Stimulated activated CD4-positive, alpha-beta T cell treated with anti-CD3 and anti-CD28 coated beads, TNF-alpha, amount 100 ng/mL, for 48 hours (primary cell): ENCODE data around the gene MRPS10.
A peak's percentile ranks its signal among the peaks of the same experiment; 100 is the strongest.
"Not testable (repeated sequence)": the region's sequence is repeated elsewhere in the genome, so short reads cannot be mapped to it uniquely, and the experiment has no call there.

Experiments used
- DNase-seq, 3 donors: peaks; one replicate each; pipeline ENCODE4 v3.0.0-alpha.2; 2020; ENCODE audit warnings: low read depth in 3 of 3

Gene MRPS10

DNA sequence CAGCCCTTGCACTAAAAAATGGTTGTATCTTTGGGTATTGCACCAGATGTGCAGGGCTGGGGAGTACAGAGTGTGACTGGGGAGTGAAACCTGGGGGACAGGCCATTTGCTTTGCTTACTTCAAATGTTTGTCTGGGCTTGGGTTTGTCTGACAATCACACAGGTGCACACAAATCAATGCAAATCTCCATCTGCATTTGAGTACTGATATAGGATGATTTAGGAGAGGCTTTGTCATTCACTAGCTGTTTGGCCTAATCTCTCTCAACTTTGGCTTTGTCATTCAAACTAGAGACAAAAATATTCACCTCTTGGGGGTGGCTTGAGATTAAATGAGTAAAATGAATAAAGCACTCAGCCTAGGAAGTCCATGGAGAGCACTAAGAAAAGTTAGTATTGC is 40.7 kb downstream of the MRPS10 start:
- no peak for DNase-seq

DNA sequence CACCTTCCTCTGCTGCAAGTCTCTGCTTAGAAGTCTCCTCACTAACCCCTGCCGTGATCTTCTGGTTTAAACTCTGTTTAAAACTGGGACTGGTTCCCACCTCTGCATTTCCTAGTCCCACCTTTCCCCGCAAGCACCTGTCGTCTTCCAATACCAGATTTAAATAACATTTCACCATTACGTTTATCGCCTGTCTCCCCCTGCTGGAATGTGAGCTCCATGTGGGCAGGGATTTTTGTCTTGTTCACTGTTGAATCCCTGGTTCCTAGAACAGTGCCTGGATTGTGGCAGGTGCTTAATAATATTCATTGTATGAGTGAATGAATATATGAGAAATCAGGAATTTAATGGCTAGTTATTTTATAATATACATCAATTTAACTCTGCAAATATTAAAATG is 41.8 kb downstream of the MRPS10 start:
- no peak for DNase-seq

DNA sequence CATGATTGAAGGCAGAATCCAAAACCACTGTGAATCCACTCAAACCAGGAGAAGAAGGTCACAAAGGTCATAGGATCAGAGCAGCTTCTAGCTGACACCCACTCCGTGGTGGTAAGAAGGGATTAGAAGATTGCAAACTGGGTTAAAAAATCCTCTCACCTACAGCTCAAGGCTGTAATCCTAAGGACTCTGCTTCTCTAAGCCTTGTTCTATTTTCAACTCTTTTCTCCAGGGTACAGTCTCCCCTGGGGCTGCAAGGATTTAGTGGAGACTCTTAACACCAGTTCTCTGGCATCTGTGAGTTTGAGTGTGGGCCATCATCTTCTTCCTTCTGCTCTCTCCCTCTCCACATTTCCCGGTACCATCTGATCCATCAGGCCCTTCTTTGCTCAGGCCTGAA is 44.6 kb downstream of the MRPS10 start, which contains the start of gene GUCA1A:
Gene GUCA1A (plus strand): TSS at position 264 of the 400 bp plus-strand sequence. CDS start 250 bp downstream, outside the sequence.
- no peak for DNase-seq

DNA sequence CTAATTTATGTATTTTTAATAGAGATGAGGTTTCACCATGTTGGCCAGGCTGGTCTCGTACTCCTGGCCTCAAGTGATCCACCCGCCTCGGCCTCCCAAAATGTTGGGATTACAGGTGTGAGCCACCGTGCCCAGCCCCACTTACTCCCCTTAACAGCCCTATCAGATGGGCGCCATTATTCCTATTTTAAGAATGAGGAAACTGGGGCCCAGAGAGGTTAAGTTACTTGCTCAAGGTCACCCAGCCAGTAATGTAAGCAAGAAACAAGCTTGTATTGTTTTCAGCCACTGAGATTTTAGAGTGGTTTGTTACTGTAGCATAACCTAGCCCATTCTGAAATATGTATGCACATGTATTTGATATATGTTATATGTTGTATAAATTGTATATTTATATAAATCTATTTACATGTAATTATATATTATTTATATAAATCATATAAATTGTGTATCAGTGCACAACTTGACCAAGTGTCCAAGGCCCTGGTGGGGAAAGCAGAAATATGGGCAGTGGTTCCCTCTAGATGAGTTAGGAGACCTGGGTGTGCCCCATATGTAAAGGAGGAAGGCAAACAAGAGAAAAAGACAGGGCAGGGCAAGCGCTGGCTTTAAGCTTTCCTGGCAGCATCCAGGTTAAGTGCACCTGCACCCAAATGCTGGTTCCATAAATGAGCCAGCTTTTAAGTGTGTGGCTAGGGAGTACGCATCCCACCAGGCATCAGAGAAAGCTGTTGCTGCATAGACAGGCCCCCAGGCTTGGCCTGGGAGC is 45.7 kb downstream of the MRPS10 start:
- DNase-seq: no peak

DNA sequence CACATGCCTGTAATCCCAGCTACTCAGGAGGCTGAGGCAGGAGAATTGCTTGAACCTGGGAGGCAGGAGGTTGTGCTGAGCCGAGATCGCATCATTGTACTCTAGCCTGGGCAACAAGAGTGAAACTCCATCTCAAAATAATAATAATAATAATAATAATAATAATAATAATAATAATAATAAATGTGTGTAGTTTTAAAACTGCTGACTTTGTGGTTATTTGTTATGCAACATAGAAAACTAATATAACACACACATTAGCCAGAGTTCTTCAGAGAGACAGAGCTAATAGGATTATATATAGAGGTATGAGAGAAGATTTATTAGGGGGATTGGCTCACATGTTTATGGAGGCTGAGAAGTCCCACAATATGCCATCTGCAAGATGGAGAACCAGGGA is 47.9 kb downstream of the MRPS10 start:
- not testable (repeated sequence) for DNase-seq

DNA sequence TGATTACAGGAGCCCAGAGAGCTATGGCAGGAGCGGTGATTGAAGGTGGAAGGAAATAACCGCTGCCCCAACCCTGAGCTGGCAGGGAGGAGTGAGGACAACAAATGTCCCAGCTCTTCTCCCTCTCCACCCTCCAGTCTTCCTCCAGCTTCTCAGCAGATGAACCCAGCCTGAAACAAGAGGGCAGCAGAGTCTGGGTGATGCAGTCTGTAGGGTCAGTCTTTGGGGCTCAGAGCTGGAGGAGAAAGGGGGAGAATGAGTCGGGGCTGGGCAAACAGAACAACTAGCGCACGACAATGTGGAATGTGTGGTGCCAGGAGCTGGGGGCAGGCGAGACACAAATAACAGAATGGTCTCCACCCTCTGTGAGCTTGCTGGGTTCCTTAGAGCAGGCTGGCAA is 49.0 kb downstream of the MRPS10 start:
- no peak for DNase-seq

DNA sequence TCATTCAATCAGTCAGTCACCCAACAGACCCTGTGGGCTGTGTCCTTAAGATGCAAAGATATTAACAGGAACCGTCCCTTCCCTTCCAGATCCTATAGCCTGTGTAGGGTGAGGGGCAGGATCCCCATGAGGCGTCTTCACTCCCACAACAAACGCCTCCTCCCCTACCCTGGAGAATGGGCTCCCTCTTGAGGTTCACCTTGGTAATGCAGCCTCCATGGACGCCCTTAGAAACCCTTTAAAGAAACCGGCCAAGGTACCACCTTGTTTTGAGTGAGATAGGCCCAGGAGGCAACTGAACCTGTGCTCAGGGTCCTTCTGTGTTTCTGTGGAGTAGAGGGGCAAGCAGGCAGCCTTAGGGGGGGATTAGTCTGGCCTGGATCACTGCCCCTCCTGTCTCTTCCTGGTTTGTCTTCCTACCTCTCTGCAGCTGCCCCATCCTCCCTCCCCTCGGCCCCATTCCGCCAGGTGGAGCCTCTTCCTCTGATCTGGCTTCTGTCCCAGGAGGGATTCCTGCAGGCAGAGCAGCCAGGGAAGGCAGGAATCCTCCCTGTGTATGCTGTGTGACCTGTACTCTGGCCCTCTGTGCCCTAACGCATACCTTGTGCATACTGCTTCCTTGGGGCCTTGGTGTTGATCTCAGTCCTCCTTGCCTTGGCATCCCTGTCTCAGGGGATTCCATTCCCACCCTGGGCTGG is 51.1 kb downstream of the MRPS10 start:
- DNase-seq: peak; percentile 40 to 71 (median 52)

DNA sequence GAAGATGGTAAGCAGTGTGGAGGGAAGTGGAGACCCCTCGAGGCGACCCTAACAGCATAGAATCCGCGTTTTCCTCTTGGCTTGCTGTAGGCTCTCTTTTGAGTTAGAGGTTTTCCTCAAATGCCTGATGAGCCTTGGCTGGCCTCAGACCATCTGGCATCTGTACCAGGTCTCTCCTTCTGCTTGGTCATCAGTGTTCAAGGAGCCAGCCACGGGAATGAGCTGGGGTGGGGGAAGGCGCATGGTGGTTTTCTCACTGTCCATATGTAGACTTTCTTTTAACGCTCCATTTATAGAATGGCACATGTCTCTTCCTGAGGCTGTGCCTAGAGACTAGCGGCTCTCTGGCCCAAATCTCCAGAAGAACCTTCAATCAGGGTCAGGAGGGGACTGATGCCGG is 52.6 kb downstream of the MRPS10 start:
- no peak for DNase-seq

DNA sequence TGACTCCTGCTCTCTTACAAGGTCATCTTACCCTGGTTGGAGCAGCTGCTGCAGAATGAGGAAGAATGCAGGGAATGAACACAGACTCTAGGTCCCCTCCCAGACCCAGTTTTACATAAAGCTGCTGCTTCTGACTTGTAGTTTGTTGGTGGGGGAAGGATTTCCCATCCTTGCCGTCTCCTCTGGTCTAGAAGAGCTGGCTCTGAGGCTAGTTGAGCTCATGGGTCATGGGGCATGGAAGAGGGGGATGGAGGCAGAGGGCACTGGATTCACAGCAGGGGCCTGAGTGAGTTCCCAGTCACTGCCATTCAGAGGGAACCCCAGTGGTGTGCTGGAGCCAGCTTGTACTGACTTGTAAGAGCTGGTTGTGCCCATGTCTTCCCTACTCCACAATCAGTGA is 53.7 kb downstream of the MRPS10 start:
- DNase-seq: no peak

DNA sequence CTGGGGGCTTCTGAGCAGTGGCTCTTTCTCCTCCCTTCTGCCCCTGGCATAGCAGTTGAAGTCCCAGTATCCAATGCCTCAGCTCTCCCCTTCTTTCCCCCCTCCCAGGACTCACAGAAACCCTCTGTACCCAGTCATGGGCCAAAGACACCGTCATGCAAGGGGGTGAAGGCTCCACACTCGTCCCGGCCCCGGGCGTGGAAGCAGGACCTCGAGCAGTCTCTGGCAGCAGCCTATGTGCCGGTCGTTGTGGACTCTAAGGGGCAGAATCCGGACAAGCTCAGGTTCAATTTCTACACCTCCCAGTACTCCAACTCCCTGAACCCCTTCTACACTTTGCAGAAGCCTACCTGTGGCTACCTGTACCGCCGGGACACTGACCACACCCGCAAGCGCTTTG is 54.8 kb downstream of the MRPS10 start:
- DNase-seq: no peak

DNA sequence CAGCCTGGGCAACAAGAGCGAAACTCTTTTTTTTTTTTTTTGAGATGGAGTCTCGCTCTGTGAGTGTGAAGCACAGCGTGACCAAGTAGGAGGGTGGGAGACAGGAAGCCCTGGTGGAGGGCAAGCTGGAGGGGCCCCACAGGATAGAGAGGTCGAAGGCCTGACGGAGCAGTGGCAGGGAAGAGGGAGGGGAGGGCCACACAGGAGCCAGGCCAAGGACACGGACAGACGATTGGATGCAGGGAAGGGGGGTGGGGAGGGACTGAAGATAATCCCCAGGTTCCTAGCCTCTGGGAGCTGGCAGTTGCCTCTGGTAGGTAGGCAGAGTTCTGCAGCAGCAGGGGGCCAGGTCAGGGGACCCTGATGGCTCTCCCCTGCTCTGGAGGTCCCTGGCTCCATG is 55.3 kb downstream of the MRPS10 start:
- no peak for DNase-seq

DNA sequence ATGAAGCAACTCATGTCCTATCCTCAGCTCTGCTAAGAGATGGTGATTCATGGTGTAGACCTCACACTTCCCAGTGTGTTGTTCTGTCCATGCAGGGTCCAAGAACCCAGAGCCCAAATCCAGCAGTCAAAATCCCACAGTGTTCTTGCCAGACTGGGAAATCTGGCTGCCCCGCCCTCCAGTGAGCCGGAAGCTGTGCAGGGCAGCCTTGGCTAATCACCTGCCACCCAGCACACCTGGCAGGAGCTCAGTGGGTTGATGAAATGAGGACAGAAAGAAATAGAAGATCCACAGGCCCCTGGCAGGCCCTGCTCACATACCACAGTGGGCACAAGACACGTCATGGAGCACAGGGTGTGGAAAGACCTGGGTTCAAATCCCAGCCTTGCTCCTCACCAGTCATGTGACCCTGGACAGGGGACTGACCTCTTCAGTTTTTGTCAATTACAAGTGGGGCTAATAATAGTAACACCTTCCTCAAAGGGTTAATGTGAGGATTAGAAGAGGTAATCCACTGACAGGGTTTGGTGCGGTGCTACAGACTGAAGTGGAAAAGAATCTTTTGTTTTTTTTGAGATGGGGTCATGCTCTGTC is 58.1 kb downstream of the MRPS10 start:
- DNase-seq: no peak

DNA sequence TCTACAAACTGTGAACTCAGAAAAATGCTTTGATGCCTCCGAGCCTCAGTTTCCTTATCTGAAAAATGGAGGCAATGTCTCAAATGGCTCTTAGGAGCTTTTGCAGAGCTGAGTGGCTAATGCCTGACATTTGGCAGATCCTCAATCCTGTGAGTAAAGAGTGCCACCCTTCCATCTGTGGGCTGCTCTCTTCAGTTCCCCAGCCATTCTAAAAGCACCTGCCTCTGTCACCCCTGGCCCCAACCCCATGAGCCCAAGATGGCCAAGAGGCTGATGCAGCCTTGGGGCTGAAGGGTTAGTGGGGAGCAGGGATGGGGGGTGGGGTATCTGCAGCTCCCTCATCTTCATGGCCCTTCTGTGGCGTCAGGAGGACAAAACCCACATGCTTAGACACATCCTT is 59.0 kb downstream of the MRPS10 start:
- no peak for DNase-seq

DNA sequence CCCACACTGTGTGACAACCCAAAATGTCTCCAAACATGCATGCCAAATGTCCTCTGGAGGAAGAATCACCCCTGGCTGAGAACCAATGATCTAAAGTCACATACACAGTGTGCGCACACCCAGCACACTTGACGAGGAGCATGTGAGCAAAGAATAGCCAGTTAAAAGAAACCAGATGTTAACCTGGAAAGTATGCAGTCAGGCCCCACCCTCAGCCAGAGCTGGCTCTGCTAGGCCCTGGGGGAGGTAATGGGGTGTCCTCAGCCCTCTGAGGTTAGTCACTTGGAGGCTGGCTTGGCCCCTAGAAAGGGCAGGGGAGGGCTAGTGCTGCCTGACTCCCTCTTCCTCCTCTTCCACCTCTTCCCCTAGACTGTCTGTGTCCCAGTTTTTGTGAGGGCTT is 59.6 kb downstream of the MRPS10 start:
- DNase-seq: no peak
